HepG2 (cell line): ENCODE results near the gene SLC50A1. TPM values are rescaled to one million over a fixed set of nuclear protein-coding genes. Genes with fewer than 3 reads are reported as not detected.

Source experiments
- BORCS8-MEF2B ChIP-seq: sonication (generic); formaldehyde crosslinking; IDR thresholded peaks from 2 replicates; pipeline ENCODE4 v1.8.0; 2022; ENCODE audit warnings: mild to moderate bottlenecking, missing genetic modification reagents
- GTF3A ChIP-seq: sonication (generic); formaldehyde crosslinking; conservative IDR thresholded peaks from 2 replicates; pipeline ENCODE4 v1.4.0; 2020; ENCODE audit warnings: mild to moderate bottlenecking, missing genetic modification reagents
- NFKB2 ChIP-seq: sonication (generic); formaldehyde crosslinking; IDR thresholded peaks from 2 replicates; pipeline ENCODE4 v1.4.0; 2020; ENCODE audit warnings: missing genetic modification reagents, borderline replicate concordance
- SP5 ChIP-seq: IDR thresholded peaks from 2 replicates; pipeline ENCODE4 v1.6.1; 2016; ENCODE audit warnings: low read depth, borderline replicate concordance
- SRSF9 ChIP-seq: fragments of 200-400 bp; formaldehyde crosslinking; IDR thresholded peaks from 2 replicates; pipeline ENCODE4 v1.6.1; 2018; ENCODE audit warnings: borderline replicate concordance, mild to moderate bottlenecking, low read depth, low read length; ENCODE audit not compliant: insufficient read depth, poor library complexity, severe bottlenecking
- ZNF30 ChIP-seq: sonication (generic); formaldehyde crosslinking; IDR thresholded peaks from 2 replicates; pipeline ENCODE4 v1.5.0; 2020; ENCODE audit warnings: mild to moderate bottlenecking, missing genetic modification reagents
- ZZZ3 ChIP-seq: sonication (generic); formaldehyde crosslinking; IDR thresholded peaks from 2 replicates; pipeline ENCODE4 v1.4.0; 2020; ENCODE audit warnings: missing genetic modification reagents, mild to moderate bottlenecking, borderline replicate concordance
- polyA plus RNA-seq, 8 experiments: library from polyadenylated mRNA; depleted of rRNA in 3 of 8; stranded (reverse) in 7 of 8; unstranded in 1 of 8; fragments of >200 nt; fragmentation: Illumina TruSeq in 4 of 8; extraction: Trizol in 4 of 8; gene quantifications; 2 replicates each; pipeline versions ENCODE4 v1.2.1 to v1.2.3, GENCODE V29; 2011 to 2016; ENCODE audit warnings: low read depth in 4 of 8, missing spikeins in 1 of 8, mixed read lengths in 1 of 8; ENCODE audit not compliant: insufficient read depth in 1 of 8
- total RNA-seq, 5 experiments: library from RNA; depleted of rRNA; stranded (reverse); fragments of >200 nt; fragmentation: Illumina TruSeq; extraction: Trizol; gene quantifications; 2 replicates each; pipeline ENCODE4 v1.2.3, GENCODE V29; 2016; ENCODE audit warnings: low read depth in 1 of 5
- TF ChIP-seq, protein P1 (sequence below): sonication (generic); formaldehyde crosslinking; IDR thresholded peaks from 2 replicates; pipeline ENCODE4 v1.4.0; 2020; ENCODE audit warnings: missing genetic modification reagents, borderline replicate concordance
- TF ChIP-seq, protein P2 (sequence below): sonication (generic); formaldehyde crosslinking; IDR thresholded peaks from 2 replicates; pipeline ENCODE4 v1.4.0; 2020; ENCODE audit warnings: mild to moderate bottlenecking, missing genetic modification reagents
- TF ChIP-seq, protein P3 (sequence below): sonication (generic); formaldehyde crosslinking; IDR thresholded peaks from 2 replicates; pipeline ENCODE4 v1.8.0; 2022; ENCODE audit warnings: missing genetic modification reagents, mild to moderate bottlenecking, inconsistent platforms, borderline replicate concordance
- TF ChIP-seq, protein P4 (sequence below): sonication (generic); formaldehyde crosslinking; IDR thresholded peaks from 2 replicates; pipeline ENCODE4 v1.9.0; 2021; ENCODE audit warnings: missing genetic modification reagents, borderline replicate concordance
- TF ChIP-seq, protein P5 (sequence below): sonication (generic); formaldehyde crosslinking; IDR thresholded peaks from 2 replicates; pipeline ENCODE4 v1.5.1; 2020; ENCODE audit warnings: mild to moderate bottlenecking, missing genetic modification reagents

The SLC50A1 gene
- total and polyA plus RNA-seq, 2 of the 13 experiments (the other 11 are each of a cell fraction or from before 2014, with no cell fraction given): 22.5 to 46.8 TPM

DNA sequence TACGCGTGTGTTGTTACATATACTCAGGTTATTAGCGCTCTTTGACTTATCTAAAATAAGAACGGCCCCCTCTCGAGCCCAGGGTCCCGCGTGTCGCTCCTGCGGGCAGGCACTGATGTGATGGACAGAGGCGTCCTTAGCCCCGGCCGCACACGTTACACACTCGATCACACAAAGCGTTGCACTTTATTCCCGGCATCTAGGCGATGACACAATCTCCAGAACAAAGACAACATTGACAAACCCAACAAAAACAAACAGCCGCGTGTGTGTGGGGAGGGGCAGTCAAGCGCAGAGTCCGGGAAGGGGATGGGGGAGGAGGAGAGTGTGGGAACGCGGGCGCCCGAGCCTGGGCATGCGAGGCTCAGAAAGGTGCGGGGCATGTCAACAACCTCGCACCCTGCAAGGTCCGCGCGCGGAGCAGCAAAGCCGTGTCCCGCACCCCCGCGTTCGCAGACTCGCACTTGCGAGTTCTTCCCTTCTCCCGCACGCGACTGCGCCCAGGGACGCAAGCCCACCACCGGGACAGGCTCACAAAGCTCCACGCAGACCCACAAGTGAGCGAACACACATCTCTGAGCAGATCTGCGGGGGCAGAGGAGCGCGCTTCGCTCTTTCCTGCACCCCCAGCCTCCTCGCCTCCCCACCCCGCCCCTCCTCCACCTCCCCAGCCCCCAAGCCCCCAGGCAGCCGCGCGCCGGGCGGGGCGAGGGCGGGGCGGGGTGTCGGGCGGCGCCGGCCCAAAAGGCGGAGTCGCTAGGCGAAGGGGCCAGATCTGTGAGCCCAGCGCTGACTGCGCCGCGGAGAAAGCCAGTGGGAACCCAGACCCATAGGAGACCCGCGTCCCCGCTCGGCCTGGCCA, 8.3 kb upstream of the SLC50A1 start, which contains the start of gene EFNA1 (continued):
- TF ChIP-seq, protein P1, sequence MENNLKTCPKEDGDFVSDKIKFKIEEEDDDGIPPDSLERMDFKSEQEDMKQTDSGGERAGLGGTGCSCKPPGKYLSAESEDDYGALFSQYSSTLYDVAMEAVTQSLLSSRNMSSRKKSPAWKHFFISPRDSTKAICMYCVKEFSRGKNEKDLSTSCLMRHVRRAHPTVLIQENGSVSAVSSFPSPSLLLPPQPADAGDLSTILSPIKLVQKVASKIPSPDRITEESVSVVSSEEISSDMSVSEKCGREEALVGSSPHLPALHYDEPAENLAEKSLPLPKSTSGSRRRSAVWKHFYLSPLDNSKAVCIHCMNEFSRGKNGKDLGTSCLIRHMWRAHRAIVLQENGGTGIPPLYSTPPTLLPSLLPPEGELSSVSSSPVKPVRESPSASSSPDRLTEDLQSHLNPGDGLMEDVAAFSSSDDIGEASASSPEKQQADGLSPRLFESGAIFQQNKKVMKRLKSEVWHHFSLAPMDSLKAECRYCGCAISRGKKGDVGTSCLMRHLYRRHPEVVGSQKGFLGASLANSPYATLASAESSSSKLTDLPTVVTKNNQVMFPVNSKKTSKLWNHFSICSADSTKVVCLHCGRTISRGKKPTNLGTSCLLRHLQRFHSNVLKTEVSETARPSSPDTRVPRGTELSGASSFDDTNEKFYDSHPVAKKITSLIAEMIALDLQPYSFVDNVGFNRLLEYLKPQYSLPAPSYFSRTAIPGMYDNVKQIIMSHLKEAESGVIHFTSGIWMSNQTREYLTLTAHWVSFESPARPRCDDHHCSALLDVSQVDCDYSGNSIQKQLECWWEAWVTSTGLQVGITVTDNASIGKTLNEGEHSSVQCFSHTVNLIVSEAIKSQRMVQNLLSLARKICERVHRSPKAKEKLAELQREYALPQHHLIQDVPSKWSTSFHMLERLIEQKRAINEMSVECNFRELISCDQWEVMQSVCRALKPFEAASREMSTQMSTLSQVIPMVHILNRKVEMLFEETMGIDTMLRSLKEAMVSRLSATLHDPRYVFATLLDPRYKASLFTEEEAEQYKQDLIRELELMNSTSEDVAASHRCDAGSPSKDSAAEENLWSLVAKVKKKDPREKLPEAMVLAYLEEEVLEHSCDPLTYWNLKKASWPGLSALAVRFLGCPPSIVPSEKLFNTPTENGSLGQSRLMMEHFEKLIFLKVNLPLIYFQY (CRISPR knock-in tag): peak; percentile 59; the same call in 1 of the 2 replicates
- peak; percentile 39; the same call in 1 of the 2 replicates for TF ChIP-seq NFKB2 (CRISPR knock-in tag)
- TF ChIP-seq ZZZ3 (CRISPR knock-in tag): 0 out of 2 replicates have a peak, but pooled peaks have one; percentile 57
- TF ChIP-seq, protein P2, sequence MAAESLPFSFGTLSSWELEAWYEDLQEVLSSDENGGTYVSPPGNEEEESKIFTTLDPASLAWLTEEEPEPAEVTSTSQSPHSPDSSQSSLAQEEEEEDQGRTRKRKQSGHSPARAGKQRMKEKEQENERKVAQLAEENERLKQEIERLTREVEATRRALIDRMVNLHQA (CRISPR knock-in tag): no peak
- TF ChIP-seq, protein P3, sequence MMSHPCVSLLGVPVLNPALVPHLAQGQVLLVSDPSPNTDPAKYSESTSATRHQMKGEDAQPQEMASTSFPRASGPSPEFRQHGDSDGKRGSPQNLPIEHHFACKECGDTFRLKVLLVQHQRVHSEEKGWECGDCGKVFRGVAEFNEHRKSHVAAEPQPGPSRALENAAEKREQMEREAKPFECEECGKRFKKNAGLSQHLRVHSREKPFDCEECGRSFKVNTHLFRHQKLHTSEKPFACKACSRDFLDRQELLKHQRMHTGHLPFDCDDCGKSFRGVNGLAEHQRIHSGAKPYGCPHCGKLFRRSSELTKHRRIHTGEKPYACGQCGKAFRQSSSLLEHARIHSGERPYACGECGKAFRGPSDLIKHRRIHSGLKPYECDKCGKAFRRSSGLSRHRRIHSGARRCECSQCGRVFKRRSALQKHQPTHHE (CRISPR knock-in tag): 0 out of 2 replicates have a peak, but pooled peaks have one; percentile 69
- no peak for TF ChIP-seq ZNF30
- TF ChIP-seq SRSF9: no peak
- no peak for TF ChIP-seq GTF3A (CRISPR knock-in tag)
- TF ChIP-seq BORCS8-MEF2B (CRISPR knock-in tag): peak; percentile 58
- TF ChIP-seq, protein P4, sequence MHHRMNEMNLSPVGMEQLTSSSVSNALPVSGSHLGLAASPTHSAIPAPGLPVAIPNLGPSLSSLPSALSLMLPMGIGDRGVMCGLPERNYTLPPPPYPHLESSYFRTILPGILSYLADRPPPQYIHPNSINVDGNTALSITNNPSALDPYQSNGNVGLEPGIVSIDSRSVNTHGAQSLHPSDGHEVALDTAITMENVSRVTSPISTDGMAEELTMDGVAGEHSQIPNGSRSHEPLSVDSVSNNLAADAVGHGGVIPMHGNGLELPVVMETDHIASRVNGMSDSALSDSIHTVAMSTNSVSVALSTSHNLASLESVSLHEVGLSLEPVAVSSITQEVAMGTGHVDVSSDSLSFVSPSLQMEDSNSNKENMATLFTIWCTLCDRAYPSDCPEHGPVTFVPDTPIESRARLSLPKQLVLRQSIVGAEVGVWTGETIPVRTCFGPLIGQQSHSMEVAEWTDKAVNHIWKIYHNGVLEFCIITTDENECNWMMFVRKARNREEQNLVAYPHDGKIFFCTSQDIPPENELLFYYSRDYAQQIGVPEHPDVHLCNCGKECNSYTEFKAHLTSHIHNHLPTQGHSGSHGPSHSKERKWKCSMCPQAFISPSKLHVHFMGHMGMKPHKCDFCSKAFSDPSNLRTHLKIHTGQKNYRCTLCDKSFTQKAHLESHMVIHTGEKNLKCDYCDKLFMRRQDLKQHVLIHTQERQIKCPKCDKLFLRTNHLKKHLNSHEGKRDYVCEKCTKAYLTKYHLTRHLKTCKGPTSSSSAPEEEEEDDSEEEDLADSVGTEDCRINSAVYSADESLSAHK (CRISPR knock-in tag): no peak
- peak; percentile 100 for TF ChIP-seq SP5 (CRISPR knock-in tag)
- TF ChIP-seq, protein P5, sequence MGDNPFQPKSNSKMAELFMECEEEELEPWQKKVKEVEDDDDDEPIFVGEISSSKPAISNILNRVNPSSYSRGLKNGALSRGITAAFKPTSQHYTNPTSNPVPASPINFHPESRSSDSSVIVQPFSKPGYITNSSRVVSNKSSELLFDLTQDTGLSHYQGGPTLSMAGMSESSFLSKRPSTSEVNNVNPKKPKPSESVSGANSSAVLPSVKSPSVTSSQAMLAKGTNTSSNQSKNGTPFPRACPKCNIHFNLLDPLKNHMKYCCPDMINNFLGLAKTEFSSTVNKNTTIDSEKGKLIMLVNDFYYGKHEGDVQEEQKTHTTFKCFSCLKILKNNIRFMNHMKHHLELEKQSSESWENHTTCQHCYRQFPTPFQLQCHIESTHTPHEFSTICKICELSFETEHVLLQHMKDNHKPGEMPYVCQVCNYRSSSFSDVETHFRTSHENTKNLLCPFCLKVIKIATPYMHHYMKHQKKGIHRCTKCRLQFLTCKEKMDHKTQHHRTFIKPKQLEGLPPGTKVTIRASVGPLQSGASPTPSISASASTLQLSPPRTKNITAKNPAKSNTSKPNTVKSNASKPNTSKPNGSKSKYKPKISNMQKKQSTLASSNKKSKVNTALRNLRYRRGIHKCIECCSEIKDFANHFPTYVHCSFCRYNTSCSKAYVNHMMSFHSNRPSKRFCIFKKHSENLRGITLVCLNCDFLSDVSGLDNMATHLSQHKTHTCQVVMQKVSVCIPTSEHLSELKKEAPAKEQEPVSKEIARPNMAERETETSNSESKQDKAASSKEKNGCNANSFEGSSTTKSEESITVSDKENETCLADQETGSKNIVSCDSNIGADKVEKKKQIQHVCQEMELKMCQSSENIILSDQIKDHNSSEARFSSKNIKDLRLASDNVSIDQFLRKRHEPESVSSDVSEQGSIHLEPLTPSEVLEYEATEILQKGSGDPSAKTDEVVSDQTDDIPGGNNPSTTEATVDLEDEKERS (CRISPR knock-in tag): no peak
